ENCODE data around the gene EIF2S1.
"Not testable (repeated sequence)": the region's sequence is repeated elsewhere in the genome, so short reads cannot be mapped to it uniquely, and the experiment has no call there.

Gene EIF2S1

GRCh38 chr14:67411370-67411769 lies 51.2 kb downstream of the EIF2S1 start:
- DNase-seq (ENCODE audit: low read depth in 2 of 2) = no peak

GRCh38 chr14:67411820-67412421 lies 51.8 kb downstream of the EIF2S1 start, which contains the start of gene PLEK2:
Gene PLEK2, minus strand, starts transcription at chr14:67412165. Its CDS starts 106 bp downstream, at chr14:67412059.
- DNase-seq (ENCODE audit: low read depth in 2 of 2) = peak; percentile 17 to 38

- peak; percentile 10 to 28 for DNase-seq (ENCODE audit: low read depth in 2 of 2)
These were observed 54.0 kb downstream of the EIF2S1 start for GRCh38 chr14:67413806-67414769.

GRCh38 chr14:67415610-67416009 lies 55.5 kb downstream of the EIF2S1 start:
- DNase-seq (ENCODE audit: low read depth in 2 of 2) = not testable (repeated sequence)

- no peak for DNase-seq (ENCODE audit: low read depth in 2 of 2)
These were observed 56.0 kb downstream of the EIF2S1 start for GRCh38 chr14:67416085-67416484.

GRCh38 chr14:67416810-67417209 lies 56.7 kb downstream of the EIF2S1 start:
- DNase-seq (ENCODE audit: low read depth in 2 of 2) = no peak

GRCh38 chr14:67417633-67418032 lies 57.5 kb downstream of the EIF2S1 start:
- DNase-seq (ENCODE audit: low read depth in 2 of 2) = no peak

GRCh38 chr14:67418401-67419191 lies 58.5 kb downstream of the EIF2S1 start:
- DNase-seq (ENCODE audit: low read depth in 2 of 2) = no peak

- peak in 1 of 2 experiments; percentile 12 for DNase-seq (ENCODE audit: low read depth in 2 of 2)
These were observed 60.1 kb downstream of the EIF2S1 start for GRCh38 chr14:67420102-67420739.

- DNase-seq (ENCODE audit: low read depth in 2 of 2) = no peak
These were observed 61.5 kb downstream of the EIF2S1 start for GRCh38 chr14:67421356-67422224.

GRCh38 chr14:67423424-67423823 lies 63.3 kb downstream of the EIF2S1 start:
- no peak for DNase-seq (ENCODE audit: low read depth in 2 of 2)

- DNase-seq (ENCODE audit: low read depth in 2 of 2) = no peak
These were observed 64.4 kb downstream of the EIF2S1 start for GRCh38 chr14:67424539-67424938.

GRCh38 chr14:67425608-67426007 lies 65.5 kb downstream of the EIF2S1 start:
- DNase-seq (ENCODE audit: low read depth in 2 of 2) = no peak

GRCh38 chr14:67426161-67426560 lies 66.0 kb downstream of the EIF2S1 start:
- DNase-seq (ENCODE audit: low read depth in 2 of 2) = no peak

GRCh38 chr14:67426983-67427606 lies 67.0 kb downstream of the EIF2S1 start:
- DNase-seq (ENCODE audit: low read depth in 2 of 2) = peak; percentile 43 to 56

GRCh38 chr14:67428501-67429031 lies 68.4 kb downstream of the EIF2S1 start:
- no peak for DNase-seq (ENCODE audit: low read depth in 2 of 2)

- no peak for DNase-seq (ENCODE audit: low read depth in 2 of 2)
These were observed 69.5 kb downstream of the EIF2S1 start for GRCh38 chr14:67429510-67430205.

GRCh38 chr14:67432050-67432564 lies 72.0 kb downstream of the EIF2S1 start:
- no peak for DNase-seq (ENCODE audit: low read depth in 2 of 2)

- DNase-seq (ENCODE audit: low read depth in 2 of 2) = no peak
These were observed 75.5 kb downstream of the EIF2S1 start for GRCh38 chr14:67435603-67436002.

All from stimulated activated CD4-positive, alpha-beta T cell treated with anti-CD3 and anti-CD28 coated beads, Interleukin-12 subunit alpha, Interleukin-12 subunit beta, amount 100 ng/mL, for 24 hours (primary cell).